Measurements from ENCODE around the gene HSPE1. TPM values are rescaled to one million over a fixed set of nuclear protein-coding genes. Genes with fewer than 3 reads are reported as not detected.
"Not testable (repeated sequence)": the region's sequence is repeated elsewhere in the genome, so short reads cannot be mapped to it uniquely, and the experiment has no call there.

Gene HSPE1
- 91.7 and 96.5 TPM in 2 replicates for total RNA-seq

DNA sequence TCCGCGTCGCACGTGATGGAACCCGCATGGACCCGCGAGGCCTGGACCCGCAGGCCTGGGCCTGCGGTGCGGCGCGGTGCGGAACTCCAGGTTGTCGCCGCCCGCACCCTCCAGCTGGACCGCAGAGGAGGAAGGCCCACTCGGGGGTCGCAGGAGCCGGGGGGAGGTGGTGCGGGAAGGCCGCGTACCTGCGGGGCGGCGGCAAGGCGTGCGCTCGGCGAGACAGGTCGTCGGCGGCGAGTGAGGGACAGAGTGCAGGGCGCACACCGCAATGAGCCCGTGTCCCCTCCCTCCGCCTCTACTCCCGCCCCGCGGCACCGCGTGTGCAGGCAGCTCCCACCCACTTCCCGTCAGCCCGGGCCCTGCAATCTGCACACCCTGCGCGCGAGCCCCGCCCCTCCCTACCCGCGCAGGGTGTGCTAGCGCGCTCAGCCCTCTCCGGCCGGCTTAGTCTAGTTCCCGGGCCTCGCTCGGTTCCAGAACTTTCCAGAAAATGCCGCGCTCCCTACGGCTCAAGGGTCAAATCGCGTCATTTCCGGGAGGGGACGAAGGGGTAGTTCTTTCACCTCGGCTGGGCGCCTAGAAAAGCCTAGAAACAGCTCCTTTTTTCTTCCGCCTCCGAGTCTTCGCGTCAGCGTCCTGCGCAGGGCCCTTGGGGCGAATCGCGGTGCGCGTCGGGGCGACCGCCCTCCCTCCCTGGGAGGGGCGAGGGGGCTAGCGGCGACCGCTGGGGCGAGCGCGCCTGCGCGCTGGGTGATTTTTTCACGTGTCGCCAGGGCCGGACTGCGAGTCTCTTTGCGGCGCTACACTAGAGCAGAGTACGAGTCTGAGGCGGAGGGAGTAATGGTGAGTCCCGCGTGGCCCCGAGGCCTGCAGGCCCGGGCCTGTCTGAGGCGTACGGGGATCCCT, at the start of gene HSPE1, which contains the start of gene HSPD1:
Gene HSPE1 (plus strand): TSS at position 786 of the 909 bp plus-strand sequence. CDS start 58 bp downstream, at position 844.
Gene HSPD1 (minus strand): TSS at position 247 of the 909 bp plus-strand sequence. CDS start 992 bp downstream, outside the sequence.
- DNase-seq (ENCODE audit: low read depth) = peak; percentile 93
- TF ChIP-seq, protein P1, sequence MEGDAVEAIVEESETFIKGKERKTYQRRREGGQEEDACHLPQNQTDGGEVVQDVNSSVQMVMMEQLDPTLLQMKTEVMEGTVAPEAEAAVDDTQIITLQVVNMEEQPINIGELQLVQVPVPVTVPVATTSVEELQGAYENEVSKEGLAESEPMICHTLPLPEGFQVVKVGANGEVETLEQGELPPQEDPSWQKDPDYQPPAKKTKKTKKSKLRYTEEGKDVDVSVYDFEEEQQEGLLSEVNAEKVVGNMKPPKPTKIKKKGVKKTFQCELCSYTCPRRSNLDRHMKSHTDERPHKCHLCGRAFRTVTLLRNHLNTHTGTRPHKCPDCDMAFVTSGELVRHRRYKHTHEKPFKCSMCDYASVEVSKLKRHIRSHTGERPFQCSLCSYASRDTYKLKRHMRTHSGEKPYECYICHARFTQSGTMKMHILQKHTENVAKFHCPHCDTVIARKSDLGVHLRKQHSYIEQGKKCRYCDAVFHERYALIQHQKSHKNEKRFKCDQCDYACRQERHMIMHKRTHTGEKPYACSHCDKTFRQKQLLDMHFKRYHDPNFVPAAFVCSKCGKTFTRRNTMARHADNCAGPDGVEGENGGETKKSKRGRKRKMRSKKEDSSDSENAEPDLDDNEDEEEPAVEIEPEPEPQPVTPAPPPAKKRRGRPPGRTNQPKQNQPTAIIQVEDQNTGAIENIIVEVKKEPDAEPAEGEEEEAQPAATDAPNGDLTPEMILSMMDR (IDR thresholded peaks at IDR 0.05; ENCODE audit: insufficient read depth, low read length, poor library complexity, severe bottlenecking) = no peak
- no peaks in the 10 kb centered on the region for H3K27me3 ChIP-seq (ENCODE audit: control insufficient read depth, insufficient read depth, low read length)
- no peaks in the 10 kb centered on the region for H3K36me3 ChIP-seq (ENCODE audit: control insufficient read depth, insufficient read depth, low read length)
- H3K4me3 ChIP-seq (ENCODE audit: low read depth, low read length) = peak within 1 kb of the TSS; percentile 96

DNA sequence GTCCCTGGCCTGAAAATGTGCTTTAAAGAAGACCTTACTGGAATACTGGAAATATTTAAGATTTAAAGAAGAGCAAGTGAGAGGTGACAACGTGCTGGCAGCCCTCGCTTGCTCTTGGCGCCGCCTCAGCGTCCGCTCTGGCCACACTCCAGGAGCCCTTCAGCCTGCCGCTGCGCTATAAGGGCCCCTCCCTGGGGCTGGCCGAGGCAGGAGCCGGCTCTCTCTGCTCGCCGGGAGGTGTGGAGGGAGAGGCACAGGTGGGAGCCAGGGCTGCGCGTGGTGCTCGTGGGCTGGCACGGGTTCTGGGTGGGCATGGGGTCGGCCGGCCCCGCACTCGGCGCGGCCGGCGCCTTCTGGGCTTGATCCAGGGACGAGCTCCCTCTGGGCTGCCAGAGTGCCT, 49.7 kb upstream of the HSPE1 start:
- no peak overlapping the region for H3K4me3 ChIP-seq (ENCODE audit: low read depth, low read length)
- H3K36me3 ChIP-seq (ENCODE audit: control insufficient read depth, insufficient read depth, low read length) = no peaks in the 10 kb centered on the region
- no peak for DNase-seq (ENCODE audit: low read depth)
- TF ChIP-seq, protein P1 (IDR thresholded peaks at IDR 0.05; ENCODE audit: insufficient read depth, low read length, poor library complexity, severe bottlenecking) = no peak
- no peaks in the 10 kb centered on the region for H3K27me3 ChIP-seq (ENCODE audit: control insufficient read depth, insufficient read depth, low read length)

DNA sequence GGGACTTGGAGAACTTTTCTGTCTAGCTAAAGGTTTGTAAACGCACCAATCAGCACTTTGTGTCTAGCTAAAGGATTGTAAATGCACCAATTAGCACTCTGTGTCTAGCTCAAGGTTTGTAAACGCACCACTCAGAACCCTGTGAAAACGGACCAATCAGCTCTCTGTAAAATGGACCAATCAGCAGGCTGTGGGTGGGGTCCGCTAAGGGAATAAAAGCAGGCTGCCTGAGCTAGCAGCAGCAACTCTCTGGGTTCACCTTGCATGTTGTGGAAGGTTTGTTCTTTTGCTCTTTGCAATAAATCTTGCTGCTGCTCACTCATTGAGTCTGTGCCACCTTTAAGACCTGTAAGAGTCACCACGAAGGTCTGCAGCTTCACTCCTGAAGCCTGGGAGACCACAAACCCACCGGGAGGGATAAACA, 49.2 kb upstream of the HSPE1 start:
- not testable (repeated sequence) for H3K4me3 ChIP-seq (ENCODE audit: low read depth, low read length); H3K27me3 ChIP-seq (ENCODE audit: control insufficient read depth, insufficient read depth, low read length); DNase-seq (ENCODE audit: low read depth); H3K36me3 ChIP-seq (ENCODE audit: control insufficient read depth, insufficient read depth, low read length)

DNA sequence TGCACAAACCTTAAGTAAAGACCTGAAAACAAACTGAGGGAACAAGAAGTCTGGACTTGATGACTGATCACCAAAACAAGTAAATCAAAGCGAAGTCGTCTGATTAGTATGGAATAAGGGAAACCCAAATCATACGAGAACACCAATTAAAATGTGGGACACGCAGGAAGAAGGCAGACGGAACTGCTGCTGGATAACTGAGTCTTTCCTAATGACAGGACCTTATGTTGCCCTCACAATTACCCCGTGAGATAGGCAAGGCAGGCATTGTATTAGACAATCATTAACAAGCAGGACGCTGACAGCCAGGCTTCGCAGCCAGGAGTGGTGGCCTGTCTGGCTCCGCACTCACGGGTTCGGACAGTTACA, 47.4 kb upstream of the HSPE1 start:
- H3K27me3 ChIP-seq (ENCODE audit: control insufficient read depth, insufficient read depth, low read length) = no peaks in the 10 kb centered on the region
- peak overlapping the region; percentile 64 for H3K4me3 ChIP-seq (ENCODE audit: low read depth, low read length)
- TF ChIP-seq, protein P1 (IDR thresholded peaks at IDR 0.05; ENCODE audit: insufficient read depth, low read length, poor library complexity, severe bottlenecking) = no peak
- H3K36me3 ChIP-seq (ENCODE audit: control insufficient read depth, insufficient read depth, low read length) = no peaks in the 10 kb centered on the region
- DNase-seq (ENCODE audit: low read depth) = no peak

DNA sequence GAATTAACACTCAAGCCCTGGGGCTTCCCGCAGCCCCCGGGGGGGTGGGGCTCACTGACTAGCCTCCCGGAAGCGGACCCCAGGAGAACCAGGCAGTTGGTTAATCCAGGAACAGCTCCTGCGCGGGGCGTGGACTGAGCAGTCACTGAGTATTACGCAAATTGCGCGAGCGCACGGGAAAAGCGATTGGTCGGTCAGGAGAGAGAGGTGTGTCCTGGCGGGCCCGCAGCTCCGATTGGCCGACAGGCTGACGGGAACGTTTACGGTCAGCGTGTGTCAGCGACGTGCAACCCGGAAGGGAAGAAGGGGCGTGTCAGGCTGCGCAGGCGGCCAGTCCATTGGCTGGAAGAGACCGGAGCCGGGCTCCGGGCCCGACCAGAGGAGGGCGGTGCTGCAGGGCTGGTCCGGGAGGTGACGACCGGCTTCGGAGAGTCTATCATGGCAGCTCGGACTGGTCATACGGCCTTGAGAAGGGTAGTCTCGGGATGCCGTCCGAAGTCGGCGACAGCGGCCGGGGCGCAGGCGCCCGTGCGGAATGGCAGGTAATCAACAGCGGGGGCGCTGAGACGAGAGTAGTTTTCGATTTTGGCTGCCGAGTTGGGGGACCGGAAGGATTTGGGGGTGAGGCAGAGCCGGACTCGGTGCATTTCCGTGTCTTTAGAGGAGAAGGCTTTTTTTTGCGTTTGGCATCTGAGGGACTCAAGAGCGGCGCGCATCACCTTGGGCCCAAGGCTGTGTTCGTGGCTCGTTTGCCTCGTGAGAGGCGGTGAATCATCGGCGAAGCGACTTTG, 46.9 kb upstream of the HSPE1 start, which contains the start of gene COQ10B:
Gene COQ10B (plus strand): TSS at position 430 of the 791 bp plus-strand sequence. CDS start 9 bp downstream, at position 439.
- TF ChIP-seq, protein P1 (IDR thresholded peaks at IDR 0.05; ENCODE audit: insufficient read depth, low read length, poor library complexity, severe bottlenecking) = peak; percentile 15
- no peaks in the 10 kb centered on the region for H3K27me3 ChIP-seq (ENCODE audit: control insufficient read depth, insufficient read depth, low read length)

DNA sequence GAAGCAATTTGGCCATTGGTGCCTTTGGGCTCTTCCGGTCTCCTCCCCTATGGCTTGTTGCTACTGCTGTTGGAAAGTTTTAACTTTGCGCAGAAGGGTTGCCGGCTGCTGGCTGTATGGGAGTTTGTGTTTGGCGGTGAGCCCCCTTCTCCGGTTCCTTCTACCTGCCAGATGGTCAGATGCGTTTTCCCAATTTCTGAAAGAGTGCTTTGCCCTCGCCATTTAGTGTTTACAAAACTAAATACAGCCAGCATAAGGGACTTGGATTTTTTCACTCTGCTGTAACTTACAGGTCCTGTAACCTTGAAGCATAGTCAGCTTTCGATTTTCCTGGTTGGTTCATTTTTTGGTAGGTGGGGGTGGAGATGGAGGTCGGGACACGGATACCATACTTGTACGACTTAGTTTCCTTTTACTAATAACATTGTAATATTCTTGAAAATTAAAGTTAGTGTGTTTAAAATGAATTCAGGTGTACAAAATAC, 46.2 kb upstream of the HSPE1 start:
- Histone ChIP-seq H3K27me3 (ENCODE audit: control insufficient read depth, insufficient read depth, low read length) (no peaks in the 10 kb centered on the region), H3K36me3 (ENCODE audit: control insufficient read depth, insufficient read depth, low read length) (no peaks in the 10 kb centered on the region), H3K4me3 (ENCODE audit: low read depth, low read length) (peak overlapping the region; percentile 99)
- TF ChIP-seq, protein P1 (IDR thresholded peaks at IDR 0.05; ENCODE audit: insufficient read depth, low read length, poor library complexity, severe bottlenecking) = no peak
- peak; percentile 77 for DNase-seq (ENCODE audit: low read depth)

More for the DNA sequence above, 46.9 kb upstream of the HSPE1 start, which contains the start of gene COQ10B:
- Histone ChIP-seq H3K36me3 (ENCODE audit: control insufficient read depth, insufficient read depth, low read length) (no peaks in the 10 kb centered on the region), H3K4me3 (ENCODE audit: low read depth, low read length) (peak within 1 kb of the TSS; percentile 99)
- DNase-seq (ENCODE audit: low read depth) = peak; percentile 99

Data from kidney epithelial cell (primary cell).